K562 (cell line): Measurements from ENCODE around the gene FBXO10. TPM values are rescaled to one million over a fixed set of nuclear protein-coding genes. Genes with fewer than 3 reads are reported as not detected.

Source experiments
- ATAC-seq: fragments of 200-7000 bp; cut with Tn5 transposase; 3 replicates; pipeline ENCODE4 v1.9.1; 2020; ENCODE audit warnings: moderate library complexity
- BruUV-seq: library from RNA; stranded (reverse); fragments of 400-500 nt; replicated peaks from 2 replicates; lab custom pipeline; 2021; lab: Mats Ljungman, UMichigan
- CTCF ChIA-PET: fragments of 300-600 bp; formaldehyde crosslinking; extraction: SDS; loops from one replicate; lab custom pipeline; 2021; ENCODE audit warnings: low intra/inter-chr PET ratio; lab: Yijun Ruan, JAX
- POLR2A ChIA-PET: fragments of 300-600, 350-650 bp; sonication (Branson Sonifier 250); formaldehyde crosslinking; extraction: SDS; loops from one replicate; lab custom pipeline; 2021; ENCODE audit warnings: antibody characterized with exemption, inconsistent platforms; lab: Yijun Ruan, JAX
- DNase-seq, 4 experiments: peaks; one replicate each; pipeline versions ENCODE4 v3.0.0 to v3.0.0-alpha.2; 2011 to 2018; ENCODE audit warnings: low spot score in 3 of 4, mixed read lengths in 3 of 4; ENCODE audit errors: extremely low read depth in 1 of 4
- FAIRE-seq: peaks from 2 replicates; lab custom pipeline; 2011; peaks lifted over from hg19 to GRCh38; lab: Jason Lieb, UNC
- H2AFZ ChIP-seq: 2 replicates; pipeline ENCODE4 v1.6.0; 2011; ENCODE audit warnings: low read depth, low read length, control low read depth, inconsistent platforms
- H3K27ac ChIP-seq: fragments of 200-600 bp; 3 replicates; pipeline ENCODE4 v1.8.0; 2011; ENCODE audit warnings: low read depth, mild to moderate bottlenecking, control low read depth, inconsistent platforms, low read length, moderate library complexity, mixed read lengths; ENCODE audit errors: extremely low read depth
- H3K27me3 ChIP-seq, 2 experiments: fragments of 300-600 bp in 1 of 2; 2 replicates in 1 of 2; 3 replicates in 1 of 2; pipeline versions ENCODE4 v1.6.0 to v1.8.0; 2011; ENCODE audit warnings: inconsistent platforms in 2 of 2, low read length in 2 of 2, mild to moderate bottlenecking in 1 of 2, mixed read lengths in 1 of 2, moderate library complexity in 1 of 2; ENCODE audit not compliant: control insufficient read depth in 2 of 2, insufficient read depth in 2 of 2
- H3K36me3 ChIP-seq: fragments of 300-600 bp; 3 replicates; pipeline ENCODE4 v1.8.0; 2011; ENCODE audit warnings: mild to moderate bottlenecking, low read length, inconsistent platforms; ENCODE audit not compliant: control insufficient read depth, insufficient read depth
- H3K4me1 ChIP-seq, 2 experiments: fragments of 200-600 bp in 1 of 2; replicated peaks in 1 of 2; 2 replicates in 1 of 2; 3 replicates in 1 of 2; pipeline versions ENCODE4 v1.5.1 to v1.8.0; 2011; ENCODE audit warnings: inconsistent platforms in 2 of 2, low read length in 2 of 2, mild to moderate bottlenecking in 1 of 2, mixed read lengths in 1 of 2, moderate library complexity in 1 of 2; ENCODE audit not compliant: control insufficient read depth in 2 of 2, insufficient read depth in 2 of 2
- H3K4me2 ChIP-seq: 2 replicates; pipeline ENCODE4 v1.6.1; 2011; ENCODE audit warnings: low read length, control low read depth, inconsistent platforms, mixed read lengths; ENCODE audit not compliant: insufficient read depth
- H3K4me3 ChIP-seq: fragments of 200-600 bp; sonication (generic), shearing (Covaris generic); 2 replicates; pipeline ENCODE4 v1.5.1; 2016; ENCODE audit warnings: control low read depth, inconsistent platforms
- H3K79me2 ChIP-seq: fragments of 200-600 bp; 3 replicates; pipeline ENCODE4 v1.8.0; 2011; ENCODE audit warnings: low read length, inconsistent platforms; ENCODE audit not compliant: control insufficient read depth, insufficient read depth
- H3K9ac ChIP-seq, 2 experiments: 2 replicates each; pipeline versions ENCODE4 v1.6.0 to v1.6.1; 2011; ENCODE audit warnings: low read depth in 2 of 2, low read length in 2 of 2, control low read depth in 1 of 2, inconsistent platforms in 1 of 2, mild to moderate bottlenecking in 1 of 2, mixed read lengths in 1 of 2; ENCODE audit not compliant: insufficient read depth in 1 of 2
- H3K9me1 ChIP-seq: one replicate; pipeline ENCODE4 v1.6.0; 2011; ENCODE audit warnings: inconsistent platforms, mild to moderate bottlenecking, low read length, moderate library complexity; ENCODE audit not compliant: control insufficient read depth, insufficient read depth
- H3K9me3 ChIP-seq: replicated peaks from 2 replicates; pipeline ENCODE4 v1.5.1; 2011; ENCODE audit warnings: low read depth, low read length, inconsistent platforms; ENCODE audit not compliant: control insufficient read depth, insufficient read depth
- H4K20me1 ChIP-seq: replicated peaks from 2 replicates; pipeline ENCODE4 v1.6.1; 2011; ENCODE audit warnings: low read length, inconsistent platforms, mixed read lengths; ENCODE audit not compliant: control insufficient read depth, insufficient read depth
- SAP30 ChIP-seq: fragments of 200-600 bp; sonication (generic); IDR thresholded peaks from 2 replicates; pipeline ENCODE4 v1.6.1; 2012; ENCODE audit warnings: borderline replicate concordance, low read depth, mild to moderate bottlenecking, moderate library complexity, low read length, control low read depth, inconsistent platforms; ENCODE audit not compliant: insufficient read depth, poor library complexity, severe bottlenecking
- ZNF121 ChIP-seq: sonication (generic); formaldehyde crosslinking; conservative IDR thresholded peaks from 2 replicates; pipeline ENCODE4 v1.8.0; 2022; ENCODE audit warnings: missing genetic modification reagents
- WGBS: fragments of 100-300 bp; shearing (Covaris generic); methylation state at CpG from one replicate; pipeline ENCODE4 v1.1.6; 2016; ENCODE audit warnings: low coverage, mixed read lengths; ENCODE audit not compliant: insufficient coverage; ENCODE audit errors: missing lambda C conversion rate; 5-methylcytosine and 5-hydroxymethylcytosine counted together
- in situ Hi-C: fragments of 300-500 bp; cut with MboI; formaldehyde crosslinking; loops from 4 replicates; pipeline ENCODE4 v1.15.0; 2018; ENCODE audit warnings: inconsistent platforms, mixed read lengths
- intact Hi-C: fragments of 100-400 bp; cut with micrococcal nuclease; formaldehyde crosslinking; loops from 2 replicates; pipeline ENCODE4 v1.14.2; 2022
- polyA plus RNA-seq, 8 experiments: library from polyadenylated mRNA; depleted of rRNA in 4 of 8; stranded (reverse) in 5 of 8; unstranded in 3 of 8; fragments of >200 nt; fragmentation: Nextera tagmentation in 2 of 8; fragmentation: Illumina TruSeq in 1 of 8; extraction: Ambion mirVana in 2 of 8; extraction: Trizol in 1 of 8; gene quantifications; 2 replicates each; pipeline versions ENCODE4 v1.2.1 to v1.2.3, GENCODE V29; 2011 to 2014; ENCODE audit warnings: inconsistent platforms in 1 of 8, missing spikeins in 1 of 8
- total RNA-seq, 7 experiments: library from RNA; depleted of rRNA in 6 of 7; stranded (reverse); fragments of >200 nt in 6 of 7; fragmentation: Illumina TruSeq in 2 of 7; extraction: Trizol in 2 of 7; gene quantifications; 2 replicates each; pipeline versions ENCODE4 v1.2.1 to v1.2.3, GENCODE V29; 2011 to 2021; ENCODE audit warnings: low replicate concordance in 1 of 7
- TF ChIP-seq, protein P1 (sequence below), 3 experiments: IDR thresholded peaks in 2 of 3; conservative IDR thresholded peaks in 1 of 3; 2 replicates each; pipeline ENCODE4 v1.5.1; 2011 to 2012; ENCODE audit warnings: low read length in 3 of 3, mild to moderate bottlenecking in 3 of 3, control low read depth in 2 of 3, improper control_type of control experiment in 1 of 3, inconsistent platforms in 1 of 3, low read depth in 1 of 3, mixed read lengths in 1 of 3, moderate library complexity in 1 of 3; ENCODE audit not compliant: insufficient read depth in 2 of 3

FBXO10 gene
- total and polyA plus RNA-seq, 9 of the 15 experiments (the other 6 are each of a cell fraction or from before 2014, with no cell fraction given): 0.84 to 9.9 (median 6.0) TPM

DNA sequence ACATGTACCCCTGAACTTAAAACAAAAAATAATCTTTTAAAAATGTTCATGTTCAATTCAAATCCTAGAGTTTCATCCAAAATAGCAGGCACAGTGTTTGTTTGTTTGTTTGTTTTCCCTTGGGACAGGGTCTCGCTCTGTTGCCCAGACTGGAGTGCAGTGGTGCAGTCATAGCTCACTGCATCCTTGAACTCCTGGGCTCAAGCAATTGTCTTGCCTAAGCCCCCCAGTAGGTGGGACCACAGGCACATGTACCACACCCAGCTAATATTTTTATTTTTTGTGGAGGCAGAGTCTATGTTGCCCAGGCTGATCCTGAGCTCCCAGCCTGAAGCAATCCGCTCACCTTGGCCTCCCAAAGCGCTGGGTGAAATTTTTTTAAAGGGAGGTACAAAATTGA, 95.4 kb downstream of the FBXO10 start:
- Histone ChIP-seq H3K9me1 (no peaks in the 10 kb centered on the region), H4K20me1 (no peaks in the 10 kb centered on the region), H3K36me3 (no peaks in the 10 kb centered on the region), H3K4me1 (peaks cover 5 to 8% of the 10 kb centered on the region in 2 experiments; a peak in 4 of 5 replicates), H3K27ac (no peak overlapping the region), H3K27me3 (peaks cover 7 to 8% of the 10 kb centered on the region in 2 experiments; a peak in 4 of 5 replicates), H3K9me3 (no peaks in the 10 kb centered on the region), H3K4me2 (no peak overlapping the region), H3K4me3 (no peak overlapping the region), H3K79me2 (peaks cover 1% of the 10 kb centered on the region; the same call in 2 of the 3 replicates), H2AFZ (no peak overlapping the region), H3K9ac (no peak overlapping the region)
- TF ChIP-seq, protein P1, sequence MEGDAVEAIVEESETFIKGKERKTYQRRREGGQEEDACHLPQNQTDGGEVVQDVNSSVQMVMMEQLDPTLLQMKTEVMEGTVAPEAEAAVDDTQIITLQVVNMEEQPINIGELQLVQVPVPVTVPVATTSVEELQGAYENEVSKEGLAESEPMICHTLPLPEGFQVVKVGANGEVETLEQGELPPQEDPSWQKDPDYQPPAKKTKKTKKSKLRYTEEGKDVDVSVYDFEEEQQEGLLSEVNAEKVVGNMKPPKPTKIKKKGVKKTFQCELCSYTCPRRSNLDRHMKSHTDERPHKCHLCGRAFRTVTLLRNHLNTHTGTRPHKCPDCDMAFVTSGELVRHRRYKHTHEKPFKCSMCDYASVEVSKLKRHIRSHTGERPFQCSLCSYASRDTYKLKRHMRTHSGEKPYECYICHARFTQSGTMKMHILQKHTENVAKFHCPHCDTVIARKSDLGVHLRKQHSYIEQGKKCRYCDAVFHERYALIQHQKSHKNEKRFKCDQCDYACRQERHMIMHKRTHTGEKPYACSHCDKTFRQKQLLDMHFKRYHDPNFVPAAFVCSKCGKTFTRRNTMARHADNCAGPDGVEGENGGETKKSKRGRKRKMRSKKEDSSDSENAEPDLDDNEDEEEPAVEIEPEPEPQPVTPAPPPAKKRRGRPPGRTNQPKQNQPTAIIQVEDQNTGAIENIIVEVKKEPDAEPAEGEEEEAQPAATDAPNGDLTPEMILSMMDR (IDR thresholded peaks at IDR 0.05 in 2 of 3, conservative IDR thresholded peaks at IDR 0.05 in 1 of 3; ENCODE audit: insufficient read depth in 2 of 3, low read depth in 1 of 3, low read length in 3 of 3): peak; percentile 5 to 21 (median 20); a peak in 1 of 6 replicates
- TF ChIP-seq ZNF121 (CRISPR knock-in tag) (peak; percentile 72), SAP30 (no peak)
- in situ Hi-C loops (loop anchor here (5.0 to 25.0 kb wide), 3 partner anchors 302 to 882 kb away; partner anchors contain the start of gene SLC25A51), intact Hi-C loops (loop anchor here (5.0 kb wide), 4 partner anchors 112 to 882 kb away; partner anchors contain the start of gene TOMM5)
- POLR2A ChIA-PET: interaction anchor here (0.5 to 1.6 kb wide), 5 partner anchors 15 to 423 kb away, joined by 3 to 5 read pairs (median 4); no protein-coding TSS in a partner anchor
- FAIRE-seq: no peak
- CTCF ChIA-PET: no interaction called here
- no TSS peak for BruUV-seq
- DNase-seq: no peak
- no peak for ATAC-seq
- 8% methylated on average over 3 of the region's 3 CpGs for WGBS
